NCI-H2081 treated with DMSO at 0.1 percent for 48 hours (cell line): Measurements from ENCODE around the gene BTF3.

Experiments
- DNase-seq: peaks from one replicate; lab custom pipeline; 2025; lab: John Stamatoyannopoulos, UW

Gene BTF3

DNA sequence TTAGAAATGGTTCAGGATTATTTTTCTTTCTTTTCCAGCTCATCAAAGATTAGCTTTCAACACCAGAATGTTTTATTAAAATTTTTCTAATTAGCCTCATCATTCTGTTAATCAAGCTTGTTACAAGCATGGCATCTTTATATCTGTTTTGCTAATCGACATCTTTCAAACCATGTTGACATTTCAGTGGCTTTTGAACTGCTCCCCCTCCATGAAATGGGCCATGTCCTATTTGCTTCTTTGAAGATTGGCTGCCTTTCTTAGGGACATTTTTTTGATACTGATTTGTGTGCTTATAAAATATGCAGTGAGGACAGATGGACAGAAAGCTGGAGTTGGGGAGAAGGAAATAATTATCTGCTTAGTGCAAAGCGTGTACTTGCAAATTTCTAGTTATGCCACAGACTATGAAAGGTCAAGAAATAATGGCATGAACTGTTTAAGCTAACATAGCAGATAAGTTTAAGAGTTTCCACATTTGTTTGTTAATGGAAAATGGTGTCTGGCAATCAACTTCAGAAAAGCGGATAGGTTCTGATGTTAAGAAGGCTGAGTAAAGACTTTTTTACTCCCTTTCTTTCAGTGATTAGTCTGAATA is 27.5 kb downstream of the BTF3 start:
- no peak for DNase-seq

DNA sequence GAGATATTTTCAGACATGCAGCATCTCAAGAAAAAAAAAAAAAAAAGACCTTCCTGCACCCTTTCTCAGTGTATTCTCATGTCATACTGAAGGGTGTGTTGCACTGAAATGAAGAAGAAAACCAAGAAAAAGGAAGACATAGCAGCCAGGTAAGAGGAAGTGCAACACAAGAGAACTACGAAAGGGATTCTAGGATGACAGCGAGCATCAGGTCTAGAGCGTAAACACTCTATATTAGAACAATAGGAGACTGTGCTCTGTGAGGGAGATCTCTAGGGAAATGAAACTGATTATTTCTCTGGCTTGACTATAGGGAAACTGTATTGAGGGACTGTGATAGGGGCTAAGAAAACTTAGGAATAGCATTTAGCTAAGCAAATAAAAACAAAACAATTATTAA is 30.0 kb downstream of the BTF3 start:
- no peak for DNase-seq

DNA sequence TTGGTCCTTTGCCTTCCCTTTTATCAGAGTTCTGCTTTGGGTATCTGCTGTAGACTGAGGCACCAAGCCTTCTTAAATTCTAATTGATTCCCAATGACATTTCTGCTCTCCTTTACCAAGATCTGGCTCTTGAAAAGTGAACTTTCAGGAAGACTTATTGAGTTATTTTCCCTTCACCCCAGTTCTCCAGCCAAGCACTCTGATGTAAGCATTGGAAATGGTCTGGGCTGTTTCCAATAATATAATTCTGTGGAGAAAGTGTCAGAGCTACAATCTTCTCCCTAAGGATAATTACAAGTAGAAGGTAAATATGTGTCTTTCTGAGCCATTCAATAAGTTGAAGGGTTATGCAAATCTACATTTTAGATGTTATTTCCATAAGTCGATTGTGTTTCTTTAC is 30.8 kb downstream of the BTF3 start:
- no peak for DNase-seq

DNA sequence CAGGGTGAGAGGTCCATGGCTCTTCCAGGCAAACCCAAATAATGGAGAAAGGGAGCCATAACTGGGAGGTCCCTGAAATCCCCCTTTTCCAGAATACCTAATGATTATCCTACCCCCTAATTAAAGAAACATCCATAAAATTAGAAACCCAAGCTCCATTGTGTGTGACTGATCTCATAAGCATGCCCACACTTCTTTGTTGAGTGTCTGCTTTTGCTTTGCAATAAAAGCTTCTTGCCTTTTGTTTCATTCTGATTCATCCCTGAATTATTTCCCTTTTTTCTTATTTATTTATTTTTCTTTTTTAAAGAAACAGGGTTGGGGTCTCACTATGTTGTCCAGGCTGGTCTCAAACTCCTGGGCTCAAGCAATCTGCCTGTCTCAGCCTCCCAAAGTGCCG is 33.1 kb downstream of the BTF3 start:
- no peak for DNase-seq

DNA sequence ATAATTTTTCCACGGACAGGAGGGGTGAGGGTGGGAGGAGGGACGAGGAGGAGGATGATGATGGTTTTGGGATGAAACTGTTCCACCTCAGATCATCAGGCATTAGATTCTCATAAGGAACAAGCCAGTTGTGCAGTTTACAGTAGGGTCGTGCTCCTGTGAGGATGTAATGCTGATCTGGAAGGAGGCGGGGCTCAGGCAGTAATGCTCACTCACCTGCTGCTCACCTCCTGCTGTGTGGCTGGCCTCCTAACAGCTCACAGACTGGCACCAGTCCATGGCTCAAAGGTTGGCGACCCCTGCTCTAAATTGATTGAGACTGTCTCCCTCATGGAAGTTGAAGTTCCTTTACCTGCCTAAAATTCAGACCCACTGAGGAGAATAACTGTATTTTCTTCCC is 34.0 kb downstream of the BTF3 start:
- DNase-seq = no peak

DNA sequence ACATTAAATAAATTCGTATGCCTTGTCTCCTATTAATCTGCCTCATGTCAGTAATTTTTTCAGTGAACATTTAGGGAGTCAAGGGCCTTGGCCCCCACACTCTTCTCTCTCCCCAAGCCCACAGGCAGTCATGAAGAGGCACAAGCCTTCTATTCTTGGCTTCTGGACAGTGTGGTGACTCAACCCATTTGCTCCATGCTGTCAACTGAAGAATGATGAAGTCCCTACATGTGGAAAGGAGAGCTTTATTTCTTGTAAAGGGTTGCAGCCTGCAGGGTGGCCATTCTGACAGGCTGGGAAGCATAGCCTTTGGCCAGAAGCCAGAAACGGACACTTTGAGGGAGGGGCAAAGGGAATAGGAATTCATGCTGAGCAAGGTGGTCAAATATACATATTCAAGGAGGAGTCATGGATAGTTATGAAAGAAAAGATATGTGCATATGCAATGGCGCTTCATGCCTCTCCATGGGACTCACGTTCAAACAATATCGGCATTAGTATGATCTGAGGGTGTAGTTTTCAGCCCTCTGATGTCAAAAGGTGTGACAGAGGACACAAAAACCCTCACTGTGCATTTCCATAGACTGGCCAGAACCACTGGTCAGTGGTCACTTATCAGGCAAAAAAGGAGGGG is 35.9 kb downstream of the BTF3 start:
- no peak for DNase-seq

DNA sequence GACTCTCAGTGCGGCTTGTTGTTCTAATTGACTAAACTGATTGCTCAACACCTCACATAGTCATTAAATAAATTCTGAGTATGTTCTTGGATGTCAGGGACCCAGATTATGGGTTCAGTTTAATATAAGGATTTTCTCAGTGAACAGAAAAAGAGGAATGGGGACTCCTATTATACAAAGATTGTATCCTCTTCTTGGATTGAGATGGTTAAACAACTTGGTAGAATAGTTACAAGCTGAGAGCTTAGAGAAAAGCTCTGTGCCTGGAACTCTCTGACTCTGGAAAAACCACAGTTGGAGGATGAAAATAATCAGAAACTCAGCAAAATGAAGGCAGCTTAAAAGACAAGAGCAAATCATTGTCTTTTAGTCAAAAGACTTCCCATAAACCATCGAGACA is 36.7 kb downstream of the BTF3 start:
- DNase-seq = no peak

DNA sequence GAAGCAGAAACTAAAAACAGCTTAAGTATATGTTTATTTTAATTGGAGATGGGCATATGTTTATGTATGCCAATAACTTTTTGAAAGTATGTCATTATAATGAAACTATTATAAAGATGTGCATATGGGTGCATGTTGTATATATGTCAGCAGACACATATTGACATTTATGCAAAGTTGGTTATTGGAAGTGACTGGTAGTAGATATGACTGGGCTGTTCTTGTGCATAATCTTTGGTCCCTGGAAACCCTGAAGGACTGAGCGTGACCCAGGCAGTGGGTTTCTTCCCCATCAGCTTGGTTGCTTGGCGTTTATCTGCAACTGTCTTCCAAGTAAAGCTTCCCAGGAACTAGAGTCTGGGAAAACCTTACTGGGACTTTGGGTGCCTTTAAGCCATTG is 41.5 kb downstream of the BTF3 start:
- DNase-seq = no peak

DNA sequence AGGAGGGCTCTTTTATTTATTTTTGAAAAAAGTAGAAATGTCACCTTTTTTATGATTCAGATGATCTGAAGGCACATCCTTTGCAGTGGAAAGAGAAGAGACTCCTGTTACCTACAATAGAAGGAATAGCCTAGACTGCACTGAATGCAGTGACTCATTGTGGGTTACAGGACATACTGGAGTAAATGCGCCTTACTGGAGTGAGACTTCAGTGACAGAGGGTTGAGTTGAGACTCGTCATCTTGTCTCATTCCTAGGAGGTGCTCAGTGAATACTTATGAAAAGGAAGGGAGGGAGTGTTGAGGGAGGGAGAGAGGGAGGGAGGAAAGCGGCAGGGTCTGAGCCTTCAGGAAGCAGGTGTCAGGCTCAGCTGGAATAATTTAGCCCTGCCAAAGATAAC is 42.0 kb downstream of the BTF3 start:
- DNase-seq = no peak

DNA sequence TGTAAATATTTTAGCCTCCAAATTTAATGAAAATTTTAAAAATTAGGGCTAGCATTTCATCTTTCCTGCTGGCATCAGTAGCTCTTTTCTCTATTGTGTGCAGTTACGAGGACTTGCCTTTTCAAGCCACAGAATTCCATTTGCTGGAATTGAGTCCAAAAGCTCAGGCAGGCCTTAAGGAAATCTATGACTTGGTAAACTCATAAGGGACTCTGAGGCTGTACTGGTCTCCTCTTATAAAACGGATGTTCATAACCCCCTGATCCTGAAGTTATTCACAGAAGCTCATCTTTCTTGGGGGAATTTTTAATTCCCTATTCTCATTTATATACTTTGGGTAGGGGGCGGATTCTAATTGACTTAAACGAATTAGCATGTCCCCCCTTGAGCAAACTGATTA is 43.8 kb downstream of the BTF3 start:
- no peak for DNase-seq

DNA sequence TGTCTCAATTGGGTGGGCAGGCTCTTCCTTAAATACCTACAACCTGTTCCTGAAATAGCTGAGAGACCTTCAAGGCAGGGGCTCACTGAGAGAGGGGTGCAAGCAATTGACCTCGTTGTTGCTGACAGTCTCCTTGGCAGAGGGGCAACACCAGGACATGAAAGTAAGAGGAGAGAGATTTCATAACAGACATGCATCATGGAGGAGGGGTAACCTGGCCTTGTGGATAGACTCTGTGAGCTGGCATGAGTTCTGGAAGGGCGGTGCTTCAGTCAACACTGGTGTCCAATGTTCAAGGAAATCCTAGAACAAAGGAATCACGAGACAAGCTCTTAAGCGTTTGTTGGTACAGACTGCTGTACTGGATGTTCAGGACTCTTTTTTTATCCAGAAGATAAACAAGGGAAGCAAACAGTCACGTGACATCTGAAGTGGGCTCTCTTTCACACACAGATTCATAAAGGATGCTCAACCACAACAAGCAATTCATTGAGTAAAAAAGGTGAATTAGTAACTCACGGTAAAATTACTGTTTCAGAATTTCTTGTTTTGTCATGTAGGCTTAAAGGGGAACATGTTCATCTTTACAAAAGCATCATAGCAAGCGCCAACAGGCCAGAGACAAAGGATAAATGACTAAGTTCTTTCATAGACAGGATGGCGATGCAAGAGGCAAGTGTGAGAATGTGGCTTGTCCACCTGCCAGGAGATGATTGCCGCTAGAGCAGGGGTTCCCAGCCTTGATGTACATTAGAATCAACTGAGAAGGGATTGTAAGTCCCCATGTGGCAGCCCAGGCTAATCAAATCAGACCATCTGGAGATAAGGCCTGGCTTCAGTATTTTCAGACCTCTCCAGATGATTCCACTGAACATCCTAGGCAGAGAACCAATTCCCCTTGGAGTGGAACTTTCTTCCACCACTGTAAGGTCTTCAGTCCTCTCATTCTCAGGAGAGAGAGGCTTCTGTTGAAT is 46.5 kb downstream of the BTF3 start:
- DNase-seq = no peak

DNA sequence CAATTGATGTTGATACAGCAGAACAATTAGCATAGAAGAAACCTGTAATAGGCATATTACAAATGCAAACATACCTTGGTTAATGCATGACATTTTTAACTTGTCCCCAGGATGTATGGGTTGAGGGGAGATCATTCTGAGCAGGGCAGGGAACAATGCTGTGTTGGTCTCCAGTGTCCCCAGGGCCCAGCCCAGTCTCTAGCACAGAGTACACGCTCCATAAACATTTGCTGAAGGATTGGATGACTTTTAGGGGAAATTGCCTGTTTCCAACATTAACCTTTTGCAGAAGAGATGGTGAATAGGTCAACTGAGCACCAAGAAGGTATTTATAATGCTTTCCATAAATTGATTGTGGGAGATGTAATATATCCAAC is 47.1 kb downstream of the BTF3 start:
- DNase-seq = no peak

DNA sequence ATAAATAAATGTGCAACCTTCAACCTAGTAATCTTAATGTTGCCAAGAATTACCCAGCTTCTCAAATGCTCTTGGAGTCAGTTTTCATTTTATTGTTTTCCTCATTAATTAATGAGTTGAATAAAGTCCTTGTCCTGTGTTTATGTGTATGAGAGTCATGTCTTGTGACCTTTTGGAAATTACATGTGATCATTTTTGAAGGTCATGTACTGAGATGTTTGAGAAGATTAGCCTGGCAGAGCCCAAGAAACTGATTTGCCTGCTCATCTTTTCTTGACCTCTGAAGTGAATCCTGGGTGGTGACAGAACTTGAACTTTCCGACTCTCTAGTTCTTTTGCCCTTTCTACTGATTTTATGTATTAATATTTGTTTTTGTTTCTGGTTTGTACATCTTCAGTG is 51.8 kb downstream of the BTF3 start:
- DNase-seq = no peak

DNA sequence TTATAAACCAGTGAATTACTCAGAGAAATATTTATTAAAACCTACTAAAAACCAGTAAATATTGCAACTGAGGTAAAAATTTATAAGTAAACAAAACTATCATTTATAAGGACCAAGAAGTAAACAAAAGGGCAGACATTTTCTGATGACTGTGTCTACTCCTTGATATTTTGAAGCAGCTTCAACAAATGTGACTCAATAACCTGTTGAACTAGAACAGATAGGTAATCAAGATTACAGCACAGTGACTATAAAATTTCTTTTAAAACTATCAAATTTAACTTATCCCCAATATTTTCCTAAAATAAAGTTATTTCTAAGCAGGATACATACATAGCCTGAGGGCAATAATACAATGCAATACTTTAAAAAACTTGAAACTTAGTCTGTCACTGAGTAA is 54.4 kb downstream of the BTF3 start:
- no peak for DNase-seq
